Pancreas (tissue), 10 donors: ENCODE results near the gene GPX1. TPM values are rescaled to one million over a fixed set of nuclear protein-coding genes. Genes with fewer than 3 reads are reported as not detected.
"Not testable (repeated sequence)": the region's sequence is repeated elsewhere in the genome, so short reads cannot be mapped to it uniquely, and the experiment has no call there.

Experiments used
- ATAC-seq, 4 donors: fragments of 200-7000 bp; cut with Tn5 transposase; one replicate each; pipeline versions ENCODE4 v1.8.0 to v1.9.1; 2020; ENCODE audit warnings: mild to moderate bottlenecking in 4 of 4, moderate library complexity in 4 of 4
- DNase-seq, 6 donors: peaks; one replicate each; pipeline ENCODE4 v3.0.0-alpha.2; 2020
- FAIRE-seq: peaks from 2 replicates; lab custom pipeline; 2012; peaks lifted over from hg19 to GRCh38; lab: Jason Lieb, UNC
- H3K27ac ChIP-seq, 4 donors: fragments of 200-600 bp; sonication (generic); 1 replicate in 3 of 4; 2 replicates in 1 of 4; pipeline versions ENCODE4 v1.5.0 to v1.8.0; 2020
- H3K27me3 ChIP-seq, 4 donors: fragments of 200-600 bp; one replicate each; pipeline ENCODE4 v1.8.0; 2021
- H3K36me3 ChIP-seq, 3 donors: fragments of 200-600 bp; sonication (generic) in 1 of 3; one replicate each; pipeline versions ENCODE4 v1.5.0 to v1.8.0; 2020 to 2021
- H3K4me1 ChIP-seq, 3 donors: fragments of 200-600 bp; one replicate each; pipeline ENCODE4 v1.8.0; 2021
- H3K4me3 ChIP-seq, 4 donors: fragments of 200-600 bp; sonication (generic) in 2 of 4; one replicate each; pipeline versions ENCODE4 v1.5.0 to v1.8.0; 2020 to 2021
- H3K9me3 ChIP-seq, 4 donors: fragments of 200-600 bp; one replicate each; pipeline ENCODE4 v1.8.0; 2021
- WGBS, 2 donors: extraction: QIAGEN DNeasy Blood & Tissue Kit; methylation state at CpG; one replicate each; pipeline ENCODE4 v1.1.7; 2013; 5-methylcytosine and 5-hydroxymethylcytosine counted together
- intact Hi-C, 3 donors: fragments of 100-400 bp; cut with DNase I; formaldehyde crosslinking; loops; one replicate each; pipeline versions ENCODE4 v1.11.1 to v1.14.2; 2022
- polyA plus RNA-seq, 2 donors: library from polyadenylated mRNA; stranded (reverse); fragments of 200-250 nt; gene quantifications; one replicate each; pipeline ENCODE4 v1.2.3, GENCODE V29; 2013
- total RNA-seq, 6 donors: library from RNA; stranded (reverse); fragmentation: NEBNext Ultra II Directional in 4 of 6; extraction: Animal tissue kit (Norgen Biotek cat#: 25700) in 4 of 6; gene quantifications; one replicate each; pipeline versions ENCODE4 v1.2.1 to v1.2.4, GENCODE V29; 2021 to 2023
- TF ChIP-seq, protein P1 (sequence below), 4 donors: fragments of 200-600 bp; sonication (generic) in 3 of 4; IDR thresholded peaks; one replicate each; pipeline versions ENCODE4 v1.5.0 to v1.8.0; 2021; ENCODE audit warnings: antibody characterized with exemption in 4 of 4
- donor health status: healthy with polysubstance abuse.
- donor health status: DM: no; HTN: no; CAD: no; lungs with moderate emphysema.
- donor health status: DM: no; HTN: no; CAD: no.
- donor health status: control.
- donor health status: control.
- donor health status: Bipolar disorder and iron deficiency.
- donor health status: DM: yes; HTN: yes; CAD: no.
- donor health status: DM: no; HTN: no; CAD: no.
- donor health status: DM: no; HTN: no; CAD: no.
- donor health status: DM: yes; HTN: yes; CAD: no.

GPX1 gene
- total and polyA plus RNA-seq, 8 donors = 30.8 to 157 (median 80.0) TPM

DNA sequence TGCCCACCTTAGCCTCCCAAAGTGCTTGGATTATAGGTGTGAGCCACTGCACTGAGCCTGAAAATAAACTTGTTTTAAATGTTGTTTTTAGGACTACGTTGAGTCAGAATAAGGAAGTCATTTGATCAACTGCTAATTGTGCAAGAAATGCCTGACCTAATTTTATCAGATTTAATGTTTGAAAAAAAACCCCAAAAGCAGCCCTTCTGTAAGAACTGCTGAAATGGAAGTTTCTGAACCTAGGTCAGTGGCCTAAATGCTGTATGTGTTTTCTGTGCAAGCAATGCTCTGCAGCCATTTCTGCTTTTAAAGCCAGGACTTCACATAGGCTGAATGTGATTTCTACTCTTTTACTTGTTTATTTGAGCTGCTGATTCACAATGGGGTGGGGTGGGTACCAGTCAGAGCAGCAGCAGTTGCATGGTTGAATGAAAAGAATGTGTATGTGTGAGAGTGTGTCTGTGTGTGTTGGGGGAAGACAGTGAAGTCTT, 6.6 kb downstream of the GPX1 start:
- WGBS, 2 donors = 39 to 57% methylated on average over 1 of the region's 1 CpG

GRCh38 chr3:49349348-49350114, 8.6 kb downstream of the GPX1 start:
- Histone ChIP-seq H3K36me3 (no peaks in the 10 kb centered on the region), H3K27me3 (no peaks in the 10 kb centered on the region), H3K9me3 (no peaks in the 10 kb centered on the region), H3K27ac (no peak overlapping the region), H3K4me3 (no peak overlapping the region), H3K4me1 (no peaks in the 10 kb centered on the region)
- TF ChIP-seq, protein P1, sequence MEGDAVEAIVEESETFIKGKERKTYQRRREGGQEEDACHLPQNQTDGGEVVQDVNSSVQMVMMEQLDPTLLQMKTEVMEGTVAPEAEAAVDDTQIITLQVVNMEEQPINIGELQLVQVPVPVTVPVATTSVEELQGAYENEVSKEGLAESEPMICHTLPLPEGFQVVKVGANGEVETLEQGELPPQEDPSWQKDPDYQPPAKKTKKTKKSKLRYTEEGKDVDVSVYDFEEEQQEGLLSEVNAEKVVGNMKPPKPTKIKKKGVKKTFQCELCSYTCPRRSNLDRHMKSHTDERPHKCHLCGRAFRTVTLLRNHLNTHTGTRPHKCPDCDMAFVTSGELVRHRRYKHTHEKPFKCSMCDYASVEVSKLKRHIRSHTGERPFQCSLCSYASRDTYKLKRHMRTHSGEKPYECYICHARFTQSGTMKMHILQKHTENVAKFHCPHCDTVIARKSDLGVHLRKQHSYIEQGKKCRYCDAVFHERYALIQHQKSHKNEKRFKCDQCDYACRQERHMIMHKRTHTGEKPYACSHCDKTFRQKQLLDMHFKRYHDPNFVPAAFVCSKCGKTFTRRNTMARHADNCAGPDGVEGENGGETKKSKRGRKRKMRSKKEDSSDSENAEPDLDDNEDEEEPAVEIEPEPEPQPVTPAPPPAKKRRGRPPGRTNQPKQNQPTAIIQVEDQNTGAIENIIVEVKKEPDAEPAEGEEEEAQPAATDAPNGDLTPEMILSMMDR (IDR thresholded peaks at IDR 0.05) = no peak
- ATAC-seq (peak in 1 of 4 donors; percentile 5), FAIRE-seq (no peak), DNase-seq (no peak)
- 58 to 71% methylated on average over 3 of the region's 3 CpGs for WGBS, 2 donors
- intact Hi-C loops = no loop called here

More for the DNA sequence above, 6.6 kb downstream of the GPX1 start:
- FAIRE-seq (no peak), ATAC-seq (peak in 3 of 4 donors; percentile 14 to 56 (median 53)), DNase-seq (no peak)
- H3K36me3 ChIP-seq = no peaks in the 10 kb centered on the region
- peaks cover 0 to 5% (median 0%) of the 10 kb centered on the region in 3 donors for H3K4me1 ChIP-seq
- TF ChIP-seq, protein P1 (IDR thresholded peaks at IDR 0.05) = no peak
- no peaks in the 10 kb centered on the region for H3K9me3 ChIP-seq
- H3K27me3 ChIP-seq = no peaks in the 10 kb centered on the region
- peak overlapping the region in 2 of 4 donors; percentile 23 to 55 for H3K27ac ChIP-seq
- no peak overlapping the region for H3K4me3 ChIP-seq
- intact Hi-C loops = no loop called here

GRCh38 chr3:49348361-49348760, 9.8 kb downstream of the GPX1 start:
- H3K27me3 ChIP-seq, FAIRE-seq, ATAC-seq, intact Hi-C loops, H3K27ac ChIP-seq, H3K4me3 ChIP-seq, H3K36me3 ChIP-seq, H3K4me1 ChIP-seq, H3K9me3 ChIP-seq, DNase-seq: not testable (repeated sequence)
- 88 to 94% methylated on average over 12 of the region's 12 CpGs for WGBS, 2 donors

DNA sequence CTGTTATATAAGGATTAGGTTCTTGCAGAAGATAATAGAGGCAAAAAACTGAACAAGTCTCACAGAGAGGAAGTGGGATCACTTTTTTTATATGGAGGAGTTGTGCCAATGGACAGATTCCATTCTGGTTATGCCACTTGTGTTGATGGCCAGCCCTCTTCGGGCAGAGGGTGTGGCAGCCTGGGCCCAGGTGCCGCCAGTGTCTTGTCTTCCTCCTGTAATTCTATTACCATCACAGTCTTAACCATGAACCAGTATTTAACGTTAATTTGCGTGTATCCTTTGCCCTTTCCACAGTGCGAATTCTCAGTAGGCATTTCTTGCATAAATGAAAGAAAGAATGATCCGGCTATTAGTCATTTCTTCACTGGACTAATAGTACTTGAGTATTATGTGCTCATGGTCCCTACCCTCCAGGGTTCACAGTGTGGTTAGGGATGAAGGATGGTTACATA, 11.3 kb downstream of the GPX1 start:
- peak overlapping the region in 2 of 4 donors; percentile 34 to 43 for H3K27ac ChIP-seq
- TF ChIP-seq, protein P1 (IDR thresholded peaks at IDR 0.05) = no peak
- no peaks in the 10 kb centered on the region for H3K9me3 ChIP-seq
- WGBS, 2 donors = 79 to 90% methylated on average over 6 of the region's 6 CpGs
- DNase-seq = no peak
- H3K27me3 ChIP-seq = no peaks in the 10 kb centered on the region
- peak in 1 of 4 donors; percentile 14 for ATAC-seq
- no peaks in the 10 kb centered on the region for H3K36me3 ChIP-seq
- H3K4me1 ChIP-seq = no peaks in the 10 kb centered on the region
- intact Hi-C loops = no loop called here
- FAIRE-seq = no peak
- no peak overlapping the region for H3K4me3 ChIP-seq

GRCh38 chr3:49343163-49343562, 15.0 kb downstream of the GPX1 start:
- 89 to 93% methylated on average over 3 of the region's 3 CpGs for WGBS, 2 donors
- H3K36me3 ChIP-seq = no peaks in the 10 kb centered on the region
- FAIRE-seq (no peak), ATAC-seq (no peak), DNase-seq (no peak)
- peaks cover 0 to 15% (median 0%) of the 10 kb centered on the region in 3 donors for H3K4me1 ChIP-seq
- no peaks in the 10 kb centered on the region for H3K27me3 ChIP-seq
- intact Hi-C loops = no loop called here
- no peaks in the 10 kb centered on the region for H3K9me3 ChIP-seq
- TF ChIP-seq, protein P1 (IDR thresholded peaks at IDR 0.05) = no peak
- H3K27ac ChIP-seq = no peak overlapping the region
- no peak overlapping the region for H3K4me3 ChIP-seq
